Epithelial cell of esophagus (primary cell): ENCODE data around the gene CAMK1D.

Experiments used
- DNase-seq: peaks from one replicate; pipeline ENCODE4 v3.0.0; 2010; ENCODE audit warnings: low read depth
- H3K4me3 ChIP-seq: 2 replicates; pipeline ENCODE4 v1.5.1; 2011; ENCODE audit warnings: mild to moderate bottlenecking, low read length, control low read depth
- CTCF ChIP-seq: IDR thresholded peaks from 2 replicates; pipeline ENCODE4 v1.5.1; 2011; ENCODE audit warnings: low read depth, mild to moderate bottlenecking, low read length, control low read depth, inconsistent platforms; ENCODE audit not compliant: insufficient read depth; ENCODE audit errors: missing control alignments

CAMK1D gene

GRCh38 chr10:12876266-12876665, 526.9 kb downstream of the CAMK1D start:
- no peak for TF ChIP-seq CTCF
- H3K4me3 ChIP-seq = no peak overlapping the region
- DNase-seq = no peak

GRCh38 chr10:12877150-12877549, 527.8 kb downstream of the CAMK1D start:
- no peak overlapping the region for H3K4me3 ChIP-seq
- DNase-seq = no peak
- no peak for TF ChIP-seq CTCF

GRCh38 chr10:12880423-12880822, 531.1 kb downstream of the CAMK1D start:
- no peak for DNase-seq
- no peak for TF ChIP-seq CTCF
- no peak overlapping the region for H3K4me3 ChIP-seq

- DNase-seq = no peak
- no peak overlapping the region for H3K4me3 ChIP-seq
- no peak for TF ChIP-seq CTCF
Observed at GRCh38 chr10:12884851-12885250, 535.5 kb downstream of the CAMK1D start.
